Esophagus squamous epithelium (tissue), 4 donors: ENCODE measurements around the gene RARB.

Experiments
- POLR2A ChIP-seq, 4 donors: fragments of 450-650 bp; IDR thresholded peaks; one replicate each; pipeline ENCODE4 v1.6.1; 2017; ENCODE audit warnings: antibody characterized with exemption in 4 of 4, mild to moderate bottlenecking in 4 of 4, moderate library complexity in 3 of 4
- TF ChIP-seq, protein P1 (sequence below), 6 experiments: fragments of 450-650 bp in 4 of 6; fragments of 200-600 bp in 2 of 6; sonication (generic) in 2 of 6; IDR thresholded peaks; one replicate each; pipeline ENCODE4 v1.5.1; 2016 to 2019; ENCODE audit warnings: antibody characterized with exemption in 6 of 6, mild to moderate bottlenecking in 4 of 6, moderate library complexity in 4 of 6

DNA sequence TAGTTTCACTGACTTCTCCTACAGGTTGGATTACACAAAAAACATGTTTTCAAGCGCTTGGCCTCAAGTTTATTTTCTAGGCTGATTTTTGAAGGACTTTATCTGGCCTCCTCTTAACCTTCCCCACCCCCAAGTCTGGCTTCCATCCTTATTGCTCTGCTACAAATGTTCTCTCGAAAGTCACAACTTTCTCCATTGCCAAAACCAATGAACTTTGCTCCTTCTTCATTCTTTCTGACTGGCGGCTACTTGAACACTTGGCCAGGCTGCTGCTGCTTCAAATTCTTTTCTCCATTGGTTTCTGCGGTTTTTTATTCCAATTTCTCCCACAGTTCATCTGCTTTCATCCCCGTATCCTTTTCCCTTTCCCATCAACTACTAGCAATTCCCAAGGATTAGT is 130.1 kb downstream of the RARB start:
- TF ChIP-seq, protein P1, sequence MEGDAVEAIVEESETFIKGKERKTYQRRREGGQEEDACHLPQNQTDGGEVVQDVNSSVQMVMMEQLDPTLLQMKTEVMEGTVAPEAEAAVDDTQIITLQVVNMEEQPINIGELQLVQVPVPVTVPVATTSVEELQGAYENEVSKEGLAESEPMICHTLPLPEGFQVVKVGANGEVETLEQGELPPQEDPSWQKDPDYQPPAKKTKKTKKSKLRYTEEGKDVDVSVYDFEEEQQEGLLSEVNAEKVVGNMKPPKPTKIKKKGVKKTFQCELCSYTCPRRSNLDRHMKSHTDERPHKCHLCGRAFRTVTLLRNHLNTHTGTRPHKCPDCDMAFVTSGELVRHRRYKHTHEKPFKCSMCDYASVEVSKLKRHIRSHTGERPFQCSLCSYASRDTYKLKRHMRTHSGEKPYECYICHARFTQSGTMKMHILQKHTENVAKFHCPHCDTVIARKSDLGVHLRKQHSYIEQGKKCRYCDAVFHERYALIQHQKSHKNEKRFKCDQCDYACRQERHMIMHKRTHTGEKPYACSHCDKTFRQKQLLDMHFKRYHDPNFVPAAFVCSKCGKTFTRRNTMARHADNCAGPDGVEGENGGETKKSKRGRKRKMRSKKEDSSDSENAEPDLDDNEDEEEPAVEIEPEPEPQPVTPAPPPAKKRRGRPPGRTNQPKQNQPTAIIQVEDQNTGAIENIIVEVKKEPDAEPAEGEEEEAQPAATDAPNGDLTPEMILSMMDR (IDR thresholded peaks at IDR 0.05): no peak
- TF ChIP-seq POLR2A (IDR thresholded peaks at IDR 0.05): no peak
